ENCODE measurements around the gene NCS1. TPM values are rescaled to one million over a fixed set of nuclear protein-coding genes. Genes with fewer than 3 reads are reported as not detected.
A peak's percentile ranks its signal among the peaks of the same experiment; 100 is the strongest.

The NCS1 gene
- total and polyA plus RNA-seq, 5 experiments from 2014 or later: 0.30 TPM; not detected in 4

GRCh38 chr9:130233587-130233945, 61.4 kb downstream of the NCS1 start:
- POLR2A ChIA-PET: interaction anchor here (0.6 kb wide), 1 partner anchor 59 kb away, joined by 4 read pairs; no protein-coding TSS in a partner anchor
- Mint-ChIP-seq H3K4me1 (peaks cover 3 to 5% (median 5%) of the 10 kb centered on the region in 4 donors), H3K9me3 (peaks cover 0 to 3% (median 0%) of the 10 kb centered on the region in 9 donors), H3K27me3 (peaks cover 0 to 1% (median 0%) of the 10 kb centered on the region in 5 donors), H3K36me3 (no peaks in the 10 kb centered on the region), H3K27ac (peak overlapping the region in 1 of 10 donors; percentile 18), H3K4me3 (no peak overlapping the region)
- DNase-seq (no peak), ATAC-seq (no peak)

- no peaks in the 10 kb centered on the region for H3K36me3 Mint-ChIP-seq
- H3K4me3 Mint-ChIP-seq: no peak overlapping the region
- ATAC-seq: no peak
- POLR2A ChIA-PET: no interaction called here
- peaks cover 0 to 1% (median 0%) of the 10 kb centered on the region in 5 donors for H3K27me3 Mint-ChIP-seq
- H3K4me1 Mint-ChIP-seq: peaks cover 3 to 7% (median 5%) of the 10 kb centered on the region in 4 donors
- no peak for DNase-seq
- H3K9me3 Mint-ChIP-seq: peaks cover 0 to 2% (median 0%) of the 10 kb centered on the region in 9 donors
- no peak overlapping the region for H3K27ac Mint-ChIP-seq
Measured at GRCh38 chr9:130234340-130235260, 62.4 kb downstream of the NCS1 start.

- peak overlapping the region in 2 of 10 donors; percentile 20 to 82 for H3K27ac Mint-ChIP-seq
- no peaks in the 10 kb centered on the region for H3K9me3 Mint-ChIP-seq
- peak overlapping the region in 8 of 10 donors; percentile 22 to 69 (median 50) for H3K4me3 Mint-ChIP-seq
- POLR2A ChIA-PET: interaction anchor here (0.6 to 0.8 kb wide), 2 partner anchors 105 to 129 kb away, joined by 4 to 5 read pairs; no protein-coding TSS in a partner anchor
- peaks cover 4 to 19% (median 11%) of the 10 kb centered on the region in 4 donors for H3K4me1 Mint-ChIP-seq
- ATAC-seq (peak in 1 of 2 donors; percentile 62), DNase-seq (peak; percentile 39 to 80 (median 68))
- peaks cover 0 to 1% (median 0%) of the 10 kb centered on the region in 5 donors for H3K27me3 Mint-ChIP-seq
- no peaks in the 10 kb centered on the region for H3K36me3 Mint-ChIP-seq
Measured at GRCh38 chr9:130235558-130236435, 63.6 kb downstream of the NCS1 start.

- no peaks in the 10 kb centered on the region for H3K36me3 Mint-ChIP-seq
- no peaks in the 10 kb centered on the region for H3K9me3 Mint-ChIP-seq
- H3K4me1 Mint-ChIP-seq: peaks cover 6 to 21% (median 13%) of the 10 kb centered on the region in 4 donors
- no peak for DNase-seq
- H3K27ac Mint-ChIP-seq: peak overlapping the region in 1 of 10 donors; percentile 82
- ATAC-seq: no peak
- peak overlapping the region in 2 of 10 donors; percentile 22 to 51 for H3K4me3 Mint-ChIP-seq
- H3K27me3 Mint-ChIP-seq: peaks cover 0 to 1% (median 0%) of the 10 kb centered on the region in 5 donors
- POLR2A ChIA-PET: interaction anchor here (0.6 to 0.8 kb wide), 4 partner anchors 12 to 263 kb away, joined by 3 to 5 read pairs (median 4); no protein-coding TSS in a partner anchor
Measured at GRCh38 chr9:130236436-130236985, 64.3 kb downstream of the NCS1 start.

- no peaks in the 10 kb centered on the region for H3K36me3 Mint-ChIP-seq
- ATAC-seq (no peak), DNase-seq (no peak)
- no peak overlapping the region for H3K27ac Mint-ChIP-seq
- H3K4me3 Mint-ChIP-seq: no peak overlapping the region
- H3K9me3 Mint-ChIP-seq: no peaks in the 10 kb centered on the region
- H3K27me3 Mint-ChIP-seq: peaks cover 0 to 1% (median 0%) of the 10 kb centered on the region in 5 donors
- H3K4me1 Mint-ChIP-seq: peaks cover 6 to 21% (median 13%) of the 10 kb centered on the region in 4 donors
- POLR2A ChIA-PET: interaction anchor here (0.6 to 0.7 kb wide), 2 partner anchors 12 to 263 kb away, joined by 3 read pairs; no protein-coding TSS in a partner anchor
Measured at GRCh38 chr9:130237076-130237475, 64.9 kb downstream of the NCS1 start.

- Mint-ChIP-seq H3K27ac (no peak overlapping the region), H3K4me3 (no peak overlapping the region), H3K9me3 (no peaks in the 10 kb centered on the region), H3K36me3 (no peaks in the 10 kb centered on the region), H3K4me1 (peaks cover 9 to 25% (median 18%) of the 10 kb centered on the region in 4 donors), H3K27me3 (peaks cover 0 to 1% (median 0%) of the 10 kb centered on the region in 5 donors)
- POLR2A ChIA-PET: no interaction called here
- no peak for ATAC-seq
- DNase-seq: no peak
Measured at GRCh38 chr9:130237763-130238524, 65.7 kb downstream of the NCS1 start.

- DNase-seq (no peak), ATAC-seq (no peak)
- POLR2A ChIA-PET: no interaction called here
- H3K27me3 Mint-ChIP-seq: peaks cover 0 to 1% (median 0%) of the 10 kb centered on the region in 5 donors
- H3K9me3 Mint-ChIP-seq: no peaks in the 10 kb centered on the region
- peak overlapping the region in 1 of 10 donors; percentile 77 for H3K27ac Mint-ChIP-seq
- H3K4me3 Mint-ChIP-seq: no peak overlapping the region
- H3K36me3 Mint-ChIP-seq: no peaks in the 10 kb centered on the region
- peaks cover 11 to 30% (median 21%) of the 10 kb centered on the region in 4 donors for H3K4me1 Mint-ChIP-seq
Measured at GRCh38 chr9:130239363-130239695, 67.1 kb downstream of the NCS1 start.

GRCh38 chr9:130239741-130240241, 67.6 kb downstream of the NCS1 start:
- Mint-ChIP-seq H3K9me3 (no peaks in the 10 kb centered on the region), H3K27me3 (peaks cover 0 to 1% (median 0%) of the 10 kb centered on the region in 5 donors), H3K4me3 (no peak overlapping the region), H3K27ac (peak overlapping the region in 2 of 10 donors; percentile 46 to 77), H3K4me1 (peaks cover 11 to 30% (median 21%) of the 10 kb centered on the region in 4 donors), H3K36me3 (no peaks in the 10 kb centered on the region)
- POLR2A ChIA-PET: no interaction called here
- no peak for DNase-seq
- peak in 1 of 2 donors; percentile 33 for ATAC-seq

GRCh38 chr9:130240410-130241197, 68.4 kb downstream of the NCS1 start:
- H3K4me3 Mint-ChIP-seq: no peak overlapping the region
- peak; percentile 43 to 50 for ATAC-seq
- no peaks in the 10 kb centered on the region for H3K36me3 Mint-ChIP-seq
- H3K9me3 Mint-ChIP-seq: no peaks in the 10 kb centered on the region
- H3K27ac Mint-ChIP-seq: peak overlapping the region in 3 of 10 donors; percentile 10 to 53 (median 20)
- POLR2A ChIA-PET: no interaction called here
- peaks cover 11 to 30% (median 21%) of the 10 kb centered on the region in 4 donors for H3K4me1 Mint-ChIP-seq
- peak in 5 of 10 donors; percentile 17 to 32 (median 26) for DNase-seq
- H3K27me3 Mint-ChIP-seq: peaks cover 0 to 1% (median 0%) of the 10 kb centered on the region in 5 donors

GRCh38 chr9:130241198-130241535, 69.0 kb downstream of the NCS1 start:
- DNase-seq (no peak), ATAC-seq (no peak)
- POLR2A ChIA-PET: no interaction called here
- H3K4me1 Mint-ChIP-seq: peaks cover 9 to 26% (median 16%) of the 10 kb centered on the region in 4 donors
- H3K27me3 Mint-ChIP-seq: no peaks in the 10 kb centered on the region
- H3K4me3 Mint-ChIP-seq: no peak overlapping the region
- no peaks in the 10 kb centered on the region for H3K36me3 Mint-ChIP-seq
- H3K27ac Mint-ChIP-seq: peak overlapping the region in 1 of 10 donors; percentile 80
- H3K9me3 Mint-ChIP-seq: no peaks in the 10 kb centered on the region

Data from naive thymus-derived CD8-positive, alpha-beta T cell (primary cell).